Activated naive CD4-positive, alpha-beta T cell treated with anti-CD3 and anti-CD28 coated beads, Interleukin-2, amount 50 U/mL, for 72 hours (primary cell): ENCODE data around the gene IL17RD. TPM values are rescaled to one million over a fixed set of nuclear protein-coding genes. Genes with fewer than 3 reads are reported as not detected.
"Not testable (repeated sequence)": the region's sequence is repeated elsewhere in the genome, so short reads cannot be mapped to it uniquely, and the experiment has no call there.

Experiments
- ATAC-seq, 2 donors: fragments of 150-1000 bp; cut with Tn5 transposase; 2 replicates each; pipeline ENCODE4 v1.10.0; 2021; ENCODE audit warnings: mild to moderate bottlenecking in 2 of 2, moderate library complexity in 2 of 2
- DNase-seq, 2 donors: peaks; one replicate each; pipeline ENCODE4 v3.0.0; 2021 to 2022; ENCODE audit warnings: low spot score in 2 of 2
- H3K27ac Mint-ChIP-seq, 2 donors: one replicate each; pipeline ENCODE4 v1.8.0; 2022; ENCODE audit warnings: mild to moderate bottlenecking in 2 of 2, mixed read lengths in 2 of 2
- H3K36me3 Mint-ChIP-seq, 2 donors: one replicate each; pipeline ENCODE4 v1.8.0; 2022; ENCODE audit warnings: mixed read lengths in 2 of 2
- H3K9me3 Mint-ChIP-seq, 2 donors: one replicate each; pipeline ENCODE4 v1.8.0; 2022; ENCODE audit warnings: mixed read lengths in 2 of 2
- total RNA-seq, 2 donors: library from RNA; stranded (reverse); gene quantifications; one replicate each; pipeline ENCODE4 v1.2.3, GENCODE V29; 2022

The IL17RD gene
- total RNA-seq, 2 donors from 2014 or later: 0.04 TPM; not detected in 1

DNA sequence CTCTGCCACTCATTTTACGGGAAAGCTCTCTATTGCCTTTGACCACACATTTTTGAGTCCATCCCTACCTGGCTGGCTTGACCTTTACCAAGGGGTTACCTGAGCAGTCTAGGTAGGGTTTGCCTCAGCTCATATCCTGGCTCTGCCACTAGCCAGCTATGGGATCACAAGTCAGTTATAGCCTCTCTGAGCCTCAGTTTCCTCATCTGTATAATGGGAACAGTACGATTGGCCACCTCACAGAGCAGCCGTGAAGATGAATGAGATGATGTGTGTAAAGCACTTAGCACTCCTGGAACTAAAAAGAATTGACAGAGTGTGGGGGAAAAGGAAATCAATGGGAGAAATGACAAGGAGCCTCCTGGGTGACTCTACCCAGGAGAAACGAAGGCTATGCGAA, 76.7 kb downstream of the IL17RD start:
- DNase-seq: no peak
- no peaks in the 10 kb centered on the region for H3K36me3 Mint-ChIP-seq
- no peak overlapping the region for H3K27ac Mint-ChIP-seq
- no peak for ATAC-seq
- H3K9me3 Mint-ChIP-seq: no peaks in the 10 kb centered on the region

DNA sequence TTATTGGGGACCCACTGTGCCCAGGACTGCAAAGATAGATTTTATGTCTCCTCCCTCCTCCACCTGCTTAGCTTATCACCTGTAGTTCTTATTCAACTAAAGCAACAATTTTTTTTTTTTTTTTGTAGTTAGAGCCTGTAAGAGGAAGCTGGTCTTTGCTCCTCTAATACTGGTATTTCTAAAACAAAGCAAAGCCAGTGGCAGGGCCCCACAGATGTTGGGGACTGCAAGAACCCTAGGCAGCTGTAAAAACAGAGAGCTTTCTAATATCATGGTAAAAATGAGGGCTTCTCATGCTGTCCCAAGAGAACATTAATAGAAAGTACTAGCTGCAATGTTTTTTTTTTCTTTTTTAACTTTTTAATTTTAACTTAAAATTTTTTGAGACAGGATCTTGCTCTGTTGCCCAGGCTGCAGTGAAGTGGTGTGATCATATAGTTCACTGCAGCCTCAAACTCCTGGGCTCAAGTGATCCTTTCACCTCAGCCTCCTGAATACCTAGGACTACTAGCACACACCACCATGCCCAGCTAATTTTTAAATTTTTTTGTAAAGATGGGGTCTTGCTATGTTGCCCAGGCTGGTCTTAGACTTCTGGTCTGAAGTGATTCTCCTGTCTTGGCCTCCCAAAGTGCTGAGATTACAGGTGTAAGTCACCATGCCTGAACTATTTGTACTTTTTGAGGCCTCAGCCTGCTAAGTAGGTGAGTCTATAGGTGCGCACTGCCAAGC, 77.6 kb downstream of the IL17RD start:
- H3K9me3 Mint-ChIP-seq: no peaks in the 10 kb centered on the region
- DNase-seq: no peak
- no peak overlapping the region for H3K27ac Mint-ChIP-seq
- no peaks in the 10 kb centered on the region for H3K36me3 Mint-ChIP-seq
- no peak for ATAC-seq

DNA sequence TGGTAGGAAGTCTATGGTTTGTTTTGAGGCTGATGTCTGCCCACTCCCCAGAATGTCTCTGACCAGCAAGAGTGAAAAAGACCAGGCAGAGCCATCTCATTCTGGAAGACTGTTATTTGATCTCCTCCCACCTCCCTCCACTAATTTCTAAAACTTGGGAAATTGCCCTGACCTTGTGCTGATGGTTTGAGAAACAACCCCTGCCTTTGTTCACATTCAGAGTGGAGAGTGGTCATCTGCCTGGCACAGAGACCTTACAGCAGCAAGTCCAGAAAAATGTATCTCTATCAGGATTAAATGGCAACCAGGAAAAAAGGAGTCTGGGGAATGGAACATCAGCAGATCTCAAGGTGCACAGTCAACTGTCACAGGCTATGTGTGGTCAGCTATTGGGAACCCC, 79.0 kb downstream of the IL17RD start:
- DNase-seq (no peak), ATAC-seq (no peak)
- Mint-ChIP-seq H3K9me3 (no peaks in the 10 kb centered on the region), H3K36me3 (no peaks in the 10 kb centered on the region), H3K27ac (no peak overlapping the region)

DNA sequence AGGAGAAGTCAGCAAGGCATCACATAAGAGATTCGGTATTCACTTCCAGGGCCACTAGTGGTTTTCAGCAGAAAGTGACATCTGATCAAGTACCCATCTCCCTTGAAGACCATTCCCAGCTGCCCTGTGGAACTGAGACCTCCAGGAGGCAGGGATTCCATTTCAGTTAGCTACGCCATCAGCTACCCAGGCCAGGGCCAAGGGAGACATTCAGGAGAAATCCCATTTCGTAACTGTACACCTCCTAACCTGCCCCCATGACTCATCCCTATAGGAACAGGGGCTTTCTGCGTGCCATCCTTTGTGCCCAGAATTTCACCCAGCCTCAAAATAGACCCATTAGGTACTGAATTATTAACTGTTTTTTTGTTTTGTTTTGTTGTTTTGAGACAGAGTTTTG, 79.9 kb downstream of the IL17RD start:
- Mint-ChIP-seq H3K9me3 (no peaks in the 10 kb centered on the region), H3K27ac (no peak overlapping the region), H3K36me3 (no peaks in the 10 kb centered on the region)
- DNase-seq: no peak
- ATAC-seq: no peak

GRCh38 chr3:57083266-57083995, 81.7 kb downstream of the IL17RD start:
- not testable (repeated sequence) for ATAC-seq, H3K27ac Mint-ChIP-seq, H3K36me3 Mint-ChIP-seq, H3K9me3 Mint-ChIP-seq, DNase-seq

- no peaks in the 10 kb centered on the region for H3K36me3 Mint-ChIP-seq
- no peak for ATAC-seq
Measured at GRCh38 chr3:57082481-57082880, 82.7 kb downstream of the IL17RD start.

DNA sequence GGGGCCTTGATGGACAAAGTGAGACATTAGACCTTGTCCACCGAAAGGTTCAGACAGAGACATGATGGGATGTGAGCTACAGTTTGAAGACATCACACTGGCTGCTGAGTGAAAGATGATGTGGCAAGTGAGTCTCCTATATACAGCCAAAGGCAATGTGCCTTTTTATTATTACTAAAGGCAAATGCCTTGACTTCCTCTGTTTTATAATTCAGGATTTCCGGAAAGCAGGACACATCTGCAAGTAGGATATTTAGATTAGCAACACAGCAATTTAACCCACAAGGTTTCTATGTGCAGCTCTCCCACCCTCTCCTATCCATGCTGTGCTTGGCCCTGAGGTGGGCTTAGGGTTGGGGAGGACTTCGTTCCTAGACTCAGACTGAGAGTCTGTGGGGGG, 84.0 kb downstream of the IL17RD start:
- H3K27ac Mint-ChIP-seq: no peak overlapping the region

More at GRCh38 chr3:57082481-57082880, 82.7 kb downstream of the IL17RD start:
- Mint-ChIP-seq H3K27ac (no peak overlapping the region), H3K9me3 (no peaks in the 10 kb centered on the region)
- DNase-seq: no peak

GRCh38 chr3:57080171-57080570, 85.0 kb downstream of the IL17RD start:
- no peak for DNase-seq
- no peak overlapping the region for H3K27ac Mint-ChIP-seq
- no peak for ATAC-seq
- no peaks in the 10 kb centered on the region for H3K36me3 Mint-ChIP-seq
- H3K9me3 Mint-ChIP-seq: no peaks in the 10 kb centered on the region

More for the DNA sequence above, 84.0 kb downstream of the IL17RD start:
- DNase-seq (no peak), ATAC-seq (no peak)
- H3K36me3 Mint-ChIP-seq: no peaks in the 10 kb centered on the region
- no peaks in the 10 kb centered on the region for H3K9me3 Mint-ChIP-seq

GRCh38 chr3:57079474-57079831, 85.7 kb downstream of the IL17RD start:
- Mint-ChIP-seq H3K27ac (no peak overlapping the region), H3K9me3 (no peaks in the 10 kb centered on the region), H3K36me3 (no peaks in the 10 kb centered on the region)
- ATAC-seq (no peak), DNase-seq (no peak)

- DNase-seq (peak in 1 of 2 donors; percentile 27), ATAC-seq (peak; percentile 51 to 58)
- Mint-ChIP-seq H3K36me3 (no peaks in the 10 kb centered on the region), H3K27ac (no peak overlapping the region), H3K9me3 (no peaks in the 10 kb centered on the region)
Measured at GRCh38 chr3:57078635-57079473, 86.3 kb downstream of the IL17RD start.

GRCh38 chr3:57078344-57078634, 86.9 kb downstream of the IL17RD start:
- no peak overlapping the region for H3K27ac Mint-ChIP-seq
- DNase-seq (peak in 1 of 2 donors; percentile 11), ATAC-seq (peak; percentile 44 to 59)
- no peaks in the 10 kb centered on the region for H3K36me3 Mint-ChIP-seq
- no peaks in the 10 kb centered on the region for H3K9me3 Mint-ChIP-seq

DNA sequence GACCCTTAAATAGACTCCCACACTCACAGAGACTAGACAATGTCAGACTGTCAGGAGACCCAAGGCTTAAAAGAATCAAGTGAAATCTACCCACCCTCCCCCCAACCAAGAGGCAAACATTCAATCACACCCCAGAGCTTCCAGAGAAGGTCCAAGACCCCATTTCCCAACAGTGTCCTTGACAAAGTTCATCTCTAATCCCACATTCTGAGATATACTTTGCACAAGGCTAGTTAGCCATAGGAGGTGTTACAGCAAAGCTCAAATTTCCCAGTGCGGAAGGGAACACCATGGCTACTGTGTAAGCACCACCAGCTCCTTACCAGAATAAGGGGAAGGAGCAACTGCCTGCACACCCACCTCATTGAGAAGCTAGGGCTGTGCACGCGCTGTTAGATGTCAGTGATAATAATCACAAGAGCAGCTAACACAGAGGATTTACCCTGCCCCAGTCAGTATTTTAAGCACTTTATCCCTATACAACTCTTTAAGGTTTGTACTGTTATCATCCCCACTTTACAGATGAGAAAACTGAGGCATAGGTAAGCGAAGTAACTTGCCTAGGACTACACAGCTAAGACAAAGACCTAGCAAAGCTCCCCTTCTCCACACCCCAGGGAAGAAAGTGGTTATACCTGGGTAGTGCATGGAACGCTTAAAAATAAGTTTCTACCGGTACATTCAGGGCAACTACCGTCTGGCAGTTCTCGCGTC, 87.4 kb downstream of the IL17RD start:
- DNase-seq (no peak), ATAC-seq (no peak)
- H3K27ac Mint-ChIP-seq: no peak overlapping the region
- no peaks in the 10 kb centered on the region for H3K36me3 Mint-ChIP-seq
- no peaks in the 10 kb centered on the region for H3K9me3 Mint-ChIP-seq

DNA sequence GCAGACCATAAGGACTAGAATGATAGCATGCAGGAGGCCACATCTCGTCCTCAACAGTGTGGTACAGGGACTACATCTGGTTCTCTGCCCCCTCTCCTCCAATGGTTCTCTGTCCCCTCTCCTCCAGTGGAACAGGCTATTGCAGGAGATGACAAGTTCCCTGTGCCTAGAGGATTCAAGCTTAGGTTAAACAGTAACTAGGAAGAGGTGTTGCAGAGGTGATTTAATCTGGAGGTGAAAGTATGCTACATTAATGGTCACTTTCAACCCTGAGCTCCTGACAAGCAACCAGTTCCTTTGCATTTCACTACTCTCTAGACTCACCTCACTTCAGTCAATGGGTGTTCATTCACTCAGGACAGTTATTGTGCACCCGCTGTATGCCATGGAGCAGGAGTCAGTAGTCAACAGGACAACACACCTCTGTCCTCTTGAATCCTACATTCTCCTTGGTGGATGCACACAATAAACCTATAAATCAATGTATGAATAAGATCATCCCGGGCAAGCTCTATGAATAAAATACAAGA, 88.7 kb downstream of the IL17RD start:
- ATAC-seq: no peak

DNA sequence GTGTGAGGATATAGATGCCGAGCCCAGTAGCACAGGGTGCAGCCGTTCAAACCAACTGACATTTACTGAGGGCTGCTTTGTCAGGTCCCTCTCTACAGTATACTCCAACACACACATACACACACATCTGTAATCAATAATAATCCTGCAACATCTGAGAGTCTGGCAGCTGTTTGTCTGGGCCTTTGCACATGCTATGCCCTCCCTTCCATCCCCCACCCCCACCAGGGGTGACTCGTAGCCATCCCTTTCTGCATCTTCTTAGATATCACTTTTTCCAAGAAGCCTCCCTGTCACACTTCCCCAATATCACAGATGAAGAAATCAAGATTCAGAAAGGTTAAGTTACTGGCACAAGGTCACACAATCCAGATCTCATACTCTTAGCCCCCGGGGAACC, 91.0 kb downstream of the IL17RD start:
- H3K27ac Mint-ChIP-seq: no peak overlapping the region
- no peaks in the 10 kb centered on the region for H3K36me3 Mint-ChIP-seq
- DNase-seq (no peak), ATAC-seq (no peak)
- no peaks in the 10 kb centered on the region for H3K9me3 Mint-ChIP-seq

More for the DNA sequence above, 88.7 kb downstream of the IL17RD start:
- H3K27ac Mint-ChIP-seq: no peak overlapping the region
- H3K9me3 Mint-ChIP-seq: no peaks in the 10 kb centered on the region
- no peak for DNase-seq
- H3K36me3 Mint-ChIP-seq: no peaks in the 10 kb centered on the region

GRCh38 chr3:57073628-57074027, 91.5 kb downstream of the IL17RD start:
- no peak for DNase-seq
- Mint-ChIP-seq H3K9me3 (no peaks in the 10 kb centered on the region), H3K27ac (no peak overlapping the region), H3K36me3 (no peaks in the 10 kb centered on the region)
- no peak for ATAC-seq

GRCh38 chr3:57069503-57069902, 95.7 kb downstream of the IL17RD start:
- no peaks in the 10 kb centered on the region for H3K9me3 Mint-ChIP-seq
- no peak for ATAC-seq
- no peak overlapping the region for H3K27ac Mint-ChIP-seq
- H3K36me3 Mint-ChIP-seq: no peaks in the 10 kb centered on the region
- DNase-seq: no peak
